ENCODE data around the gene LAMA3.
A peak's percentile ranks its signal among the peaks of the same experiment; 100 is the strongest.

LAMA3 gene

GRCh38 chr18:23859466-23860336 lies 170.4 kb downstream of the LAMA3 start:
- no peak for DNase-seq

- no peak for DNase-seq
These were observed 172.1 kb downstream of the LAMA3 start for GRCh38 chr18:23861326-23861725.

GRCh38 chr18:23861805-23862470 lies 172.7 kb downstream of the LAMA3 start:
- DNase-seq, result no peak

- DNase-seq, result no peak
These were observed 175.4 kb downstream of the LAMA3 start for GRCh38 chr18:23864624-23865023.

- DNase-seq, result no peak
These were observed 177.8 kb downstream of the LAMA3 start for GRCh38 chr18:23867006-23867405.

- no peak for DNase-seq
These were observed 179.0 kb downstream of the LAMA3 start for GRCh38 chr18:23868136-23868785.

- no peak for DNase-seq
These were observed 181.6 kb downstream of the LAMA3 start for GRCh38 chr18:23870676-23871380.

- peak; percentile 66 to 82 for DNase-seq
These were observed 182.2 kb downstream of the LAMA3 start for GRCh38 chr18:23871410-23871809.

- no peak for DNase-seq
These were observed 183.7 kb downstream of the LAMA3 start for GRCh38 chr18:23872701-23873550.

GRCh38 chr18:23875966-23876895 lies 187.0 kb downstream of the LAMA3 start:
- DNase-seq, result no peak

GRCh38 chr18:23876921-23877320 lies 187.7 kb downstream of the LAMA3 start:
- DNase-seq, result no peak

GRCh38 chr18:23877371-23877770 lies 188.1 kb downstream of the LAMA3 start:
- DNase-seq, result no peak

- no peak for DNase-seq
These were observed 189.2 kb downstream of the LAMA3 start for GRCh38 chr18:23878336-23878900.

GRCh38 chr18:23879126-23879525 lies 189.9 kb downstream of the LAMA3 start:
- no peak for DNase-seq

GRCh38 chr18:23879544-23879943 lies 190.3 kb downstream of the LAMA3 start:
- no peak for DNase-seq

- DNase-seq, result no peak
These were observed 190.8 kb downstream of the LAMA3 start for GRCh38 chr18:23879966-23880565.

- no peak for DNase-seq
These were observed 191.8 kb downstream of the LAMA3 start for GRCh38 chr18:23880931-23881617.

GRCh38 chr18:23881778-23882177 lies 192.5 kb downstream of the LAMA3 start:
- DNase-seq, result peak; percentile 64 to 68

- DNase-seq, result no peak
These were observed 193.5 kb downstream of the LAMA3 start for GRCh38 chr18:23882616-23883276.
